ENCODE results near the gene SPACA4. TPM values are rescaled to one million over a fixed set of nuclear protein-coding genes. Genes with fewer than 3 reads are reported as not detected.

Gene SPACA4
- total and polyA plus RNA-seq, 9 of the 15 experiments (the other 6 are each of a cell fraction or from before 2014, with no cell fraction given), result not detected

- TF ChIP-seq SPI1 (IDR thresholded peaks at IDR 0.05; ENCODE audit: borderline replicate concordance, low read depth, low read length) (peak; percentile 49; the same call in 1 of the 2 replicates), SMAD4 (CRISPR knock-in tag; conservative IDR thresholded peaks at IDR 0.05) (no peak), ZNF764 (CRISPR knock-in tag; IDR thresholded peaks at IDR 0.05; ENCODE audit: low read depth) (no peak), ZNF655 (CRISPR knock-in tag; IDR thresholded peaks at IDR 0.05) (no peak), ZNF316 (IDR thresholded peaks at IDR 0.05) (peak; percentile 28; the same call in 1 of the 2 replicates), CTCF (IDR thresholded peaks at IDR 0.05 in 2 of 3, conservative IDR thresholded peaks at IDR 0.05 in 1 of 3; ENCODE audit: insufficient read depth in 2 of 3, low read depth in 1 of 3, low read length in 3 of 3) (peak; percentile 46 to 97 (median 84); a peak in 4 of 6 replicates), ZFPM2 (CRISPR knock-in tag; IDR thresholded peaks at IDR 0.05) (no peak), RAD21 (CRISPR knock-in tag; conservative IDR thresholded peaks at IDR 0.05 in 1 of 2, IDR thresholded peaks at IDR 0.05 in 1 of 2) (peak in 1 of 2 experiments; percentile 50; a peak in 2 of 4 replicates), XRCC4 (IDR thresholded peaks at IDR 0.05; ENCODE audit: extremely low read depth, insufficient read depth, insufficient read length) (no peak)
- TF ChIP-seq, protein P1, sequence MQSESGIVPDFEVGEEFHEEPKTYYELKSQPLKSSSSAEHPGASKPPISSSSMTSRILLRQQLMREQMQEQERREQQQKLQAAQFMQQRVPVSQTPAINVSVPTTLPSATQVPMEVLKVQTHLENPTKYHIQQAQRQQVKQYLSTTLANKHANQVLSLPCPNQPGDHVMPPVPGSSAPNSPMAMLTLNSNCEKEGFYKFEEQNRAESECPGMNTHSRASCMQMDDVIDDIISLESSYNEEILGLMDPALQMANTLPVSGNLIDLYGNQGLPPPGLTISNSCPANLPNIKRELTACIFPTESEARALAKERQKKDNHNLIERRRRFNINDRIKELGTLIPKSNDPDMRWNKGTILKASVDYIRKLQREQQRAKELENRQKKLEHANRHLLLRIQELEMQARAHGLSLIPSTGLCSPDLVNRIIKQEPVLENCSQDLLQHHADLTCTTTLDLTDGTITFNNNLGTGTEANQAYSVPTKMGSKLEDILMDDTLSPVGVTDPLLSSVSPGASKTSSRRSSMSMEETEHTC (IDR thresholded peaks at IDR 0.05), result no peak
These were observed 15.5 kb upstream of the SPACA4 start (continued) for GRCh38 chr19:48591021-48591420.
